Endothelial cell of umbilical vein (primary cell): ENCODE results near the gene ANKRD13B. TPM values are rescaled to one million over a fixed set of nuclear protein-coding genes. Genes with fewer than 3 reads are reported as not detected.

Source experiments
- BruUV-seq: library from RNA; stranded (reverse); fragments of 400-500 nt; replicated peaks from 2 replicates; lab custom pipeline; 2021; lab: Mats Ljungman, UMichigan
- CTCF ChIA-PET: fragments of 300-600, 350-600 bp; sonication (Branson Sonifier 250); formaldehyde crosslinking; loops from one replicate; lab custom pipeline; 2021; ENCODE audit warnings: antibody characterized with exemption, inconsistent platforms; lab: Charles Lee
- POLR2A ChIA-PET: fragments of 300-600, 350-600 bp; sonication (Branson Sonifier 250); formaldehyde crosslinking; loops from one replicate; lab custom pipeline; 2021; ENCODE audit warnings: antibody characterized with exemption, inconsistent platforms; lab: Charles Lee
- DNase-seq: peaks from one replicate; pipeline ENCODE4 v3.0.0-alpha.2; 2011; ENCODE audit warnings: low read depth, low spot score
- FAIRE-seq: peaks from 2 replicates; lab custom pipeline; 2011; peaks lifted over from hg19 to GRCh38; lab: Jason Lieb, UNC
- H2AFZ ChIP-seq: 2 replicates; pipeline ENCODE4 v1.6.0; 2012; ENCODE audit warnings: low read depth, low read length, control low read depth, inconsistent platforms
- H3K27ac ChIP-seq: 2 replicates; pipeline ENCODE4 v1.5.1; 2011; ENCODE audit warnings: low read depth, mild to moderate bottlenecking, control low read depth, low read length, moderate library complexity; ENCODE audit not compliant: insufficient read depth
- H3K27me3 ChIP-seq, 2 experiments: 2 replicates each; pipeline versions ENCODE4 v1.6.0 to v1.6.1; 2011; ENCODE audit warnings: low read length in 2 of 2, mixed read lengths in 1 of 2; ENCODE audit not compliant: control insufficient read depth in 2 of 2, insufficient read depth in 2 of 2
- H3K36me3 ChIP-seq, 2 experiments: 2 replicates in 1 of 2; 3 replicates in 1 of 2; pipeline ENCODE4 v1.5.1; 2011; ENCODE audit warnings: low read length in 2 of 2, mild to moderate bottlenecking in 1 of 2, moderate library complexity in 1 of 2; ENCODE audit not compliant: control insufficient read depth in 2 of 2, insufficient read depth in 2 of 2; ENCODE audit errors: extremely low read depth in 1 of 2
- H3K4me1 ChIP-seq: 3 replicates; pipeline ENCODE4 v1.5.1; 2011; ENCODE audit warnings: mild to moderate bottlenecking, low read length; ENCODE audit not compliant: control insufficient read depth, insufficient read depth; ENCODE audit errors: extremely low read depth
- H3K4me2 ChIP-seq: 2 replicates; pipeline ENCODE4 v1.6.1; 2011; ENCODE audit warnings: low read length, control low read depth, mixed read lengths; ENCODE audit not compliant: insufficient read depth
- H3K4me3 ChIP-seq, 3 experiments: fragments of 200-600 bp in 1 of 3; sonication (generic), shearing (Covaris generic) in 1 of 3; replicated peaks in 1 of 3; 2 replicates each; pipeline ENCODE4 v1.5.1; 2011 to 2016; ENCODE audit warnings: control low read depth in 3 of 3, low read length in 3 of 3, mild to moderate bottlenecking in 2 of 3, inconsistent platforms in 1 of 3, low read depth in 1 of 3, moderate library complexity in 1 of 3; ENCODE audit not compliant: insufficient read depth in 1 of 3
- H3K79me2 ChIP-seq: 2 replicates; pipeline ENCODE4 v1.6.0; 2012; ENCODE audit warnings: low read length, inconsistent platforms; ENCODE audit not compliant: control insufficient read depth, insufficient read depth
- H3K9ac ChIP-seq: replicated peaks from 2 replicates; pipeline ENCODE3; 2011; ENCODE audit warnings: low read length, control low read depth; ENCODE audit not compliant: insufficient read depth; ENCODE audit errors: extremely low read depth
- H3K9me1 ChIP-seq: replicated peaks from 3 replicates; pipeline ENCODE4 v1.6.0; 2011; ENCODE audit warnings: mild to moderate bottlenecking, low read length; ENCODE audit not compliant: control insufficient read depth, insufficient read depth; ENCODE audit errors: extremely low read depth
- H3K9me3 ChIP-seq: replicated peaks from 2 replicates; pipeline ENCODE4 v1.5.1; 2012; ENCODE audit warnings: low read length, inconsistent platforms; ENCODE audit not compliant: control insufficient read depth, insufficient read depth
- H4K20me1 ChIP-seq: replicated peaks from 2 replicates; pipeline ENCODE3; 2011; ENCODE audit warnings: mild to moderate bottlenecking, low read length; ENCODE audit not compliant: control insufficient read depth, insufficient read depth; ENCODE audit errors: extremely low read depth
- CTCF ChIP-seq, 2 donors: IDR thresholded peaks; 1 replicate in 1 of 2; 2 replicates in 1 of 2; pipeline ENCODE4 v1.5.1; 2011; ENCODE audit warnings: low read length in 2 of 2, mild to moderate bottlenecking in 2 of 2, moderate library complexity in 2 of 2, control low read depth in 1 of 2, inconsistent platforms in 1 of 2, low read depth in 1 of 2; ENCODE audit not compliant: insufficient read depth in 1 of 2; ENCODE audit errors: extremely low read depth in 1 of 2
- EZH2 ChIP-seq: IDR thresholded peaks from 2 replicates; pipeline ENCODE4 v1.6.1; 2012; ENCODE audit warnings: borderline replicate concordance, low read depth, mild to moderate bottlenecking, moderate library complexity, low read length, inconsistent platforms; ENCODE audit not compliant: severe bottlenecking
- FOS ChIP-seq: IDR thresholded peaks from 2 replicates; pipeline ENCODE4 v1.6.1; 2011; ENCODE audit warnings: mild to moderate bottlenecking, low read length, moderate library complexity, borderline replicate concordance; ENCODE audit not compliant: insufficient read depth
- GATA2 ChIP-seq: IDR thresholded peaks from 2 replicates; pipeline ENCODE4 v1.7.0; 2011; ENCODE audit warnings: low read depth, mild to moderate bottlenecking, moderate library complexity, mixed read lengths, low read length; ENCODE audit not compliant: insufficient read length, insufficient read depth
- JUN ChIP-seq: IDR thresholded peaks from 2 replicates; pipeline ENCODE4 v1.6.1; 2011; ENCODE audit warnings: borderline replicate concordance, low read depth; ENCODE audit not compliant: insufficient read length, insufficient read depth
- MAX ChIP-seq: IDR thresholded peaks from 2 replicates; pipeline ENCODE4 v1.6.1; 2011; ENCODE audit not compliant: insufficient read depth, insufficient read length
- MYC ChIP-seq: IDR thresholded peaks from one replicate; pipeline ENCODE4 v1.6.1; 2011; ENCODE audit warnings: mild to moderate bottlenecking, low read depth, low read length
- POLR2A ChIP-seq: IDR thresholded peaks from 2 replicates; pipeline ENCODE4 v1.6.1; 2012; ENCODE audit warnings: low read depth, mild to moderate bottlenecking, control low read depth, low read length
- POLR2AphosphoS5 ChIP-seq: IDR thresholded peaks from 2 replicates; pipeline ENCODE4 v1.6.1; 2012; ENCODE audit warnings: low read depth, mild to moderate bottlenecking, control low read depth, low read length, moderate library complexity; ENCODE audit not compliant: insufficient read depth
- dilution Hi-C: fragments of 300-500 bp; cut with MboI; formaldehyde crosslinking; loops from one replicate; pipeline ENCODE4 v1.15.0; 2019; ENCODE audit warnings: low sequenced_read_pairs; ENCODE audit not compliant: extremely low pct_ligation_motif_present
- intact Hi-C: fragments of 100-400 bp; cut with micrococcal nuclease; formaldehyde crosslinking; loops from one replicate; pipeline ENCODE4 v1.10.0; 2022
- polyA plus RNA-seq, 4 experiments: library from polyadenylated mRNA; depleted of rRNA in 3 of 4; stranded (reverse) in 3 of 4; unstranded in 1 of 4; fragments of >200 nt; gene quantifications; 2 replicates each; pipeline versions ENCODE4 v1.2.1 to v1.2.3, GENCODE V29; 2011 to 2012; ENCODE audit warnings: missing spikeins in 1 of 4
- total RNA-seq: library from RNA; stranded (reverse); gene quantifications from 2 replicates; pipeline ENCODE4 v1.2.3, GENCODE V29; 2021

The ANKRD13B gene
- total and polyA plus RNA-seq, 2 donors (not counting 3 experiments of a cell fraction or from before 2014, with no cell fraction given): 21.1 to 23.2 TPM

DNA sequence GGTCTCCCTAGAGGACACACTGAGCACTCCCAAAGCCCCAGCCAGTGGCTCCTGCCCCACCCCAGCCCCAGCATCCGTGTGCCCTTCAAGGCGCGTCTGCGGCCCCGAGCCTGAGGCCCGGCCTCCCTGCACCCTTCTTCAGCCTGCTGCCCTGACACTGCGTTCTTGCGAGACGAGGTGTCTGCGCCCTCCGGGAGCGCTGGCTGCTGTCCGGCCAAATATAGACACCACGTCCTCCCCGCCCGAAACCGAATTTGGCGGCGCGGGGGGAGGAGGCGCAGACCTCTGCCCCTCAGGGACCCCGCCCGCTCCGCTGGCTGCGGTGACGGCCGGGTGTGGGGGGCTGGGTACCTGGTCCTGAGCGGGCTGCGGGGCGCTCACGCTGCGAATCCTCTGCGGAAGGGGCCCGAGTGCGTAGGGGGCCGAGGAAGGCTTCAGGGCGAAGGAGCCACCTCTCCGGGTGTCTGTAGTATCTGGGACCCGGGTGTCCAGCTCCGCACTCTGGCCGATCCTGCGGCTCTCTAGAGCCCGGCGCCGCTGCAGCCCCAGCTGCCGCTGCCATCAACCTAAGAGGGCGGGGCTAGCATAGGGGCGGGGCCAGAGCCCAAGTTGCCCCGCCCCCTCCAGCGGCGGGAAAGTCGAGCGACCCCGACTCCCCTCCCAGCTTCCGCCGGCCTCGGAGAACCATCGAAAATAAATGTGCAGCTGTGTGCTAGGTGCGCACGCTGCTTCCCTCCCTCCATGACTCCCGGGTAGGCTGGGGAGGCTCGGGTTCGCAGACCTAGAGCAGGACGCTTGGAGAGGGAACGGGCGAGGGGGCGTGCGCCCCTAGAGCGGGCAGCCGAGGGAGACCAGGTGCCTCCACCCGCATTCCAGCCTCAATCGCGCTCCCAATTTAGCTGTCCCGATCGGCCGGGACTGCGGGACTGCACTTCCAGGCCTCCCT is 29.7 kb downstream of the ANKRD13B start, which contains the start of gene CORO6:
TSS of gene CORO6 (minus strand) at position 576 of the 946 bp plus-strand sequence. CDS start 1,491 bp downstream, outside the sequence.
- ChIA-PET CTCF (interaction anchor here (0.6 to 1.8 kb wide), 5 partner anchors 17 to 471 kb away, joined by 3 to 12 read pairs (median 4); no protein-coding TSS in a partner anchor), POLR2A (interaction anchor here (0.6 kb wide), 1 partner anchor 32 kb away, joined by 3 read pairs; no protein-coding TSS in a partner anchor)
- intact Hi-C loops: loop anchor here (1.0 kb wide), 1 partner anchor 17 kb away; no protein-coding TSS in a partner anchor
- H3K79me2 ChIP-seq: no peaks in the 10 kb centered on the region
- H3K36me3 ChIP-seq: no peaks in the 10 kb centered on the region
- H3K27me3 ChIP-seq: no peaks in the 10 kb centered on the region
- peak; percentile 50 for DNase-seq
- no peak within 1 kb of the TSS for H3K27ac ChIP-seq
- no peaks in the 10 kb centered on the region for H3K9me1 ChIP-seq
- no peaks in the 10 kb centered on the region for H4K20me1 ChIP-seq
- peak within 1 kb of the TSS; percentile 32 for H3K4me2 ChIP-seq
- H3K9me3 ChIP-seq: no peaks in the 10 kb centered on the region
- dilution Hi-C loops: no loop called here
- TF ChIP-seq POLR2AphosphoS5 (peak; percentile 48), MYC (no peak)
- H3K4me1 ChIP-seq: peaks cover 11% of the 10 kb centered on the region
- H3K4me3 ChIP-seq: peak within 1 kb of the TSS; percentile 31 to 73 (median 71)
- no TSS peak for BruUV-seq
- H3K9ac ChIP-seq: peak within 1 kb of the TSS; percentile 12
- H2AFZ ChIP-seq: peak within 1 kb of the TSS; percentile 70
- FAIRE-seq: peak; percentile 73

DNA sequence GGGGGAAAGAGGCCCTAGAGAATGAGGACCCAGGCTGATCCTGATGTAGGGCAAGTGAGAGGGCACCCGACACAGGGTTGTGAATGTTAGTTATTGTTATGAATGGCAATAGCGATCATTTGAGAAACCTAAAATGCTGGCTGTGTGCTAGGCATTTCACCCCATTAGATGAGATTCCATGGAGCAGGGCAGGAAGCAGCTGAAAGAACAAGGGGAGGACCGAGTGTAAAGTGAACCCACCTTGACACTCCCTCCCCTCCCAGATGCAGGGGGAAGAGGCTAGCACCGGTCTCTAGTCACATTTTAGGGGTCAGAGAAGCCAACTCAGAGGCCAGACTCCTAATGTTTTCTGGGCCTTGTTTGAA is 30.3 kb downstream of the ANKRD13B start:
- FAIRE-seq (no peak), DNase-seq (no peak)
- Histone ChIP-seq H3K9me3 (no peaks in the 10 kb centered on the region), H4K20me1 (no peaks in the 10 kb centered on the region), H3K27me3 (no peaks in the 10 kb centered on the region), H3K4me1 (peaks cover 6% of the 10 kb centered on the region), H3K4me2 (peak overlapping the region; percentile 32), H3K79me2 (no peaks in the 10 kb centered on the region), H2AFZ (peak overlapping the region; percentile 70), H3K9ac (no peak overlapping the region), H3K27ac (no peak overlapping the region), H3K36me3 (peaks cover 0 to under 1% of the 10 kb centered on the region in 2 experiments), H3K9me1 (no peaks in the 10 kb centered on the region), H3K4me3 (peak overlapping the region in 1 of 3 experiments; percentile 71)
- dilution Hi-C loops: no loop called here
- BruUV-seq: no TSS peak
- TF ChIP-seq EZH2 (no peak), POLR2A (no peak), POLR2AphosphoS5 (no peak), JUN (no peak), CTCF (IDR thresholded peaks at IDR 0.05; ENCODE audit: extremely low read depth in 1 of 2, insufficient read depth in 1 of 2, low read depth in 1 of 2, low read length in 2 of 2) (no peak), MYC (no peak), GATA2 (no peak), FOS (no peak), MAX (no peak)
- CTCF ChIA-PET: interaction anchor here (0.6 to 1.8 kb wide), 4 partner anchors 121 to 470 kb away, joined by 3 to 12 read pairs (median 4); no protein-coding TSS in a partner anchor
- intact Hi-C loops: no loop called here
- POLR2A ChIA-PET: interaction anchor here (0.6 kb wide), 1 partner anchor 32 kb away, joined by 3 read pairs; no protein-coding TSS in a partner anchor
